CD14-positive monocyte (primary cell): ENCODE measurements around the gene RGPD3. TPM values are rescaled to one million over a fixed set of nuclear protein-coding genes. Genes with fewer than 3 reads are reported as not detected.
"Not testable (repeated sequence)": the region's sequence is repeated elsewhere in the genome, so short reads cannot be mapped to it uniquely, and the experiment has no call there.

Source experiments
- DNase-seq, 3 donors: peaks; one replicate each; pipeline ENCODE4 v3.0.0-alpha.2; 2011 to 2022
- H2AFZ ChIP-seq: 2 replicates; pipeline ENCODE4 v1.6.0; 2012; ENCODE audit warnings: mild to moderate bottlenecking, low read depth, low read length, inconsistent platforms; ENCODE audit not compliant: insufficient read depth, poor library complexity, severe bottlenecking
- H3K27ac ChIP-seq, 2 donors: 1 replicate in 1 of 2; 2 replicates in 1 of 2; pipeline ENCODE4 v1.5.1; 2012 to 2013; ENCODE audit warnings: low read length in 2 of 2, control low read depth in 1 of 2, inconsistent platforms in 1 of 2, low read depth in 1 of 2, mild to moderate bottlenecking in 1 of 2
- H3K27me3 ChIP-seq, 2 donors: one replicate each; pipeline versions ENCODE4 v1.6.0 to v1.6.1; 2011 to 2013; ENCODE audit warnings: low read length in 2 of 2; ENCODE audit not compliant: control insufficient read depth in 2 of 2, insufficient read depth in 2 of 2
- H3K36me3 ChIP-seq, 2 donors: replicated peaks in 1 of 2; 1 replicate in 1 of 2; 2 replicates in 1 of 2; pipeline versions ENCODE4 v1.5.1 to v1.6.1; 2012 to 2013; ENCODE audit warnings: low read length in 2 of 2, control low read depth in 1 of 2, inconsistent platforms in 1 of 2, mild to moderate bottlenecking in 1 of 2; ENCODE audit not compliant: insufficient read depth in 2 of 2, control insufficient read depth in 1 of 2
- H3K4me1 ChIP-seq, 2 donors: 1 replicate in 1 of 2; 2 replicates in 1 of 2; pipeline versions ENCODE4 v1.5.1 to v1.6.1; 2012 to 2013; ENCODE audit warnings: low read length in 2 of 2, control low read depth in 1 of 2, inconsistent platforms in 1 of 2, mild to moderate bottlenecking in 1 of 2, moderate library complexity in 1 of 2; ENCODE audit not compliant: insufficient read depth in 2 of 2, control insufficient read depth in 1 of 2
- H3K4me2 ChIP-seq: replicated peaks from 2 replicates; pipeline ENCODE3; 2012; ENCODE audit warnings: low read length, moderate library complexity, mild to moderate bottlenecking; ENCODE audit not compliant: poor library complexity, severe bottlenecking; ENCODE audit errors: extremely low read depth
- H3K4me3 ChIP-seq, 3 experiments: fragments of 200-600 bp in 1 of 3; sonication (generic) in 1 of 3; replicated peaks in 1 of 3; 1 replicate in 2 of 3; 2 replicates in 1 of 3; pipeline ENCODE4 v1.5.1; 2011 to 2013; ENCODE audit warnings: low read length in 3 of 3, mild to moderate bottlenecking in 3 of 3, control low read depth in 2 of 3, low read depth in 2 of 3, inconsistent platforms in 1 of 3, moderate library complexity in 1 of 3
- H3K79me2 ChIP-seq: 2 replicates; pipeline ENCODE4 v1.6.0; 2012; ENCODE audit warnings: mild to moderate bottlenecking, control low read depth, inconsistent platforms, low read length, moderate library complexity; ENCODE audit not compliant: insufficient read depth
- H3K9ac ChIP-seq: 2 replicates; pipeline ENCODE4 v1.6.0; 2017; ENCODE audit warnings: low read length, mild to moderate bottlenecking; ENCODE audit not compliant: insufficient read depth, poor library complexity, severe bottlenecking
- H3K9me3 ChIP-seq, 2 donors: replicated peaks in 1 of 2; 1 replicate in 1 of 2; 2 replicates in 1 of 2; pipeline versions ENCODE4 v1.5.1 to v1.6.1; 2012 to 2013; ENCODE audit warnings: low read length in 2 of 2, control low read depth in 1 of 2; ENCODE audit not compliant: control insufficient read depth in 1 of 2, insufficient read depth in 1 of 2
- H4K20me1 ChIP-seq: 2 replicates; pipeline ENCODE4 v1.6.0; 2012; ENCODE audit warnings: mild to moderate bottlenecking, low read length, control low read depth, moderate library complexity; ENCODE audit not compliant: insufficient read depth
- H3K27ac Mint-ChIP-seq, 7 donors: one replicate each; pipeline ENCODE4 v1.8.0; 2020; ENCODE audit warnings: mild to moderate bottlenecking in 7 of 7, mixed read lengths in 7 of 7, moderate library complexity in 6 of 7, inconsistent platforms in 2 of 7
- H3K27me3 Mint-ChIP-seq, 3 donors: one replicate each; pipeline ENCODE4 v1.8.0; 2021 to 2022; ENCODE audit warnings: low read depth in 3 of 3, mild to moderate bottlenecking in 3 of 3, mixed read lengths in 3 of 3, moderate library complexity in 3 of 3, inconsistent platforms in 1 of 3
- H3K36me3 Mint-ChIP-seq, 2 donors: one replicate each; pipeline ENCODE4 v1.8.0; 2020; ENCODE audit warnings: mixed read lengths in 2 of 2, inconsistent platforms in 1 of 2, mild to moderate bottlenecking in 1 of 2
- H3K4me1 Mint-ChIP-seq: one replicate; pipeline ENCODE4 v1.8.0; 2020; ENCODE audit warnings: mild to moderate bottlenecking, mixed read lengths
- H3K4me3 Mint-ChIP-seq, 2 donors: one replicate each; pipeline ENCODE4 v1.8.0; 2020; ENCODE audit warnings: mild to moderate bottlenecking in 2 of 2, mixed read lengths in 2 of 2, moderate library complexity in 1 of 2
- H3K9me3 Mint-ChIP-seq, 7 donors: one replicate each; pipeline ENCODE4 v1.8.0; 2020 to 2022; ENCODE audit warnings: mixed read lengths in 7 of 7, mild to moderate bottlenecking in 6 of 7, moderate library complexity in 6 of 7, inconsistent platforms in 2 of 7
- WGBS: methylation state at CpG from one replicate; pipeline ENCODE4 v1.1.5; 2013; ENCODE audit warnings: missing lambda C conversion rate; ENCODE audit not compliant: insufficient coverage; 5-methylcytosine and 5-hydroxymethylcytosine counted together
- intact Hi-C, 2 donors: fragments of 100-400 bp; cut with micrococcal nuclease; formaldehyde crosslinking; loops; one replicate each; pipeline versions ENCODE4 v1.15.0 to v1.15.1; 2023
- polyA plus RNA-seq, 3 donors: library from polyadenylated mRNA; depleted of rRNA in 1 of 3; unstranded in 2 of 3; stranded (reverse) in 1 of 3; fragments of 300-500 nt in 2 of 3; fragments of >200 nt in 1 of 3; fragmentation: Illumina TruSeq in 2 of 3; gene quantifications; 1 replicate in 2 of 3; 2 replicates in 1 of 3; pipeline ENCODE4 v1.2.3, GENCODE V29; 2012 to 2021

RGPD3 gene
- polyA plus RNA-seq, 3 donors: 0.25 TPM; not detected in 2

DNA sequence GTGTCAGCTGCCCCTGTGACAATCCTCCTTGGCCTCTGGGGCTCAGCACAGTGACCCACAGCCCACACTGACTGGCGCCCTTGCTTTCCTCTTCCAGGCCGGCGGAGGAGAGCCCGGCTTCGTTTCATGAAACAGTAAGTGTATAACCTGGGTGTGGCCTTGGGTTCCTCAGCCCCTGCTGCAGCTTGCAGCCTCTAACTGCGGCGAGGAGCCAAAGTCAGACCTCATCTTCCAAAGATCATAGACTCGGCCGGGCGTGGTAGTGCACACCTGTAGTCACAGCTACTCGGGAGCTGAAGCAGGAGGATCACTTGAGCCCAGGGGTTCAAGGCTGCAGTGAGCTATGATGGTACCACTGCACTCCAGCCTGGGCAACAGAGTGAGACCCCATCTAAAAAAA, 36.0 kb upstream of the RGPD3 start:
- DNase-seq, H3K4me3 ChIP-seq, H3K9me3 ChIP-seq, H3K4me1 ChIP-seq, H3K4me3 Mint-ChIP-seq, H3K27me3 Mint-ChIP-seq, H3K4me2 ChIP-seq, H2AFZ ChIP-seq, H3K36me3 ChIP-seq, H3K36me3 Mint-ChIP-seq, H3K27ac ChIP-seq, H3K4me1 Mint-ChIP-seq, H3K9me3 Mint-ChIP-seq, intact Hi-C loops, H3K79me2 ChIP-seq, H3K27me3 ChIP-seq, H3K9ac ChIP-seq, H4K20me1 ChIP-seq: not testable (repeated sequence)
- 100% methylated on average over 3 of the region's 11 CpGs for WGBS
- peak overlapping the region in 1 of 7 donors; percentile 41 for H3K27ac Mint-ChIP-seq

DNA sequence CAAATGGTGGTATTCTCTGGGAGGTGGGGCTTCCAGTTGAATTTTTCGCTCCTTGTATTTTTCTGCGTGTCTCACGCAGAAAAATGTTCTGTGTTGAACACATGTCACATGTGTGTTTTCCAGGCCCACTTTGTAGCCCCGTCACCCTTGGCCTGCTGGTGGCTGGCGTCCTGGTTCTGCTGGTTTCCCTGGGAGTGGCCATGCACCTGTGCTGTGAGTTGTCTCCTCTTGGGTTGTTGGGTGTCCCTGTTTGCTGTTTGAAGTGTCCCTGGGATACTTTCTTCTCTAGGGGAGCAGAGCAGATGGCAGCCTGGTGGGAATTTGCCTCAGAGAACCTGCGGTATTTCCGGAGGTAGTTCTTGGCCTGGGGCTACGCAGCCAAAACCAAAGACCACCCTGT, 34.1 kb upstream of the RGPD3 start:
- H3K27ac ChIP-seq, H3K27me3 ChIP-seq, H3K27ac Mint-ChIP-seq, H4K20me1 ChIP-seq, H3K4me3 Mint-ChIP-seq, H3K4me1 ChIP-seq, intact Hi-C loops, H3K9ac ChIP-seq, H3K9me3 ChIP-seq, H3K4me3 ChIP-seq, H3K4me2 ChIP-seq, H2AFZ ChIP-seq, H3K9me3 Mint-ChIP-seq, DNase-seq, H3K27me3 Mint-ChIP-seq, H3K79me2 ChIP-seq, H3K36me3 ChIP-seq, H3K4me1 Mint-ChIP-seq, H3K36me3 Mint-ChIP-seq: not testable (repeated sequence)
- WGBS: 100% methylated on average over 2 of the region's 8 CpGs

- H3K9me3 ChIP-seq, H3K27me3 Mint-ChIP-seq, intact Hi-C loops, H3K36me3 ChIP-seq, H3K4me1 Mint-ChIP-seq, H3K9me3 Mint-ChIP-seq, H3K27me3 ChIP-seq, H3K4me3 Mint-ChIP-seq, H2AFZ ChIP-seq, H3K4me3 ChIP-seq, H3K36me3 Mint-ChIP-seq, H3K4me1 ChIP-seq, H3K4me2 ChIP-seq, H3K9ac ChIP-seq, H3K27ac ChIP-seq, DNase-seq, H3K79me2 ChIP-seq, H3K27ac Mint-ChIP-seq, H4K20me1 ChIP-seq: not testable (repeated sequence)
- whole genome bisulfite sequencing: no CpG with 5 or more reads among the region's 7 CpGs
Measured at GRCh38 chr2:106500350-106500749, 32.1 kb upstream of the RGPD3 start.

GRCh38 chr2:106498549-106498948, 30.3 kb upstream of the RGPD3 start:
- intact Hi-C loops, H3K4me2 ChIP-seq, H3K36me3 Mint-ChIP-seq, H3K27me3 ChIP-seq, H3K4me3 Mint-ChIP-seq, H3K9me3 ChIP-seq, H3K79me2 ChIP-seq, H3K4me1 Mint-ChIP-seq, H2AFZ ChIP-seq, H3K36me3 ChIP-seq, H3K9me3 Mint-ChIP-seq, H3K27ac Mint-ChIP-seq, H3K4me3 ChIP-seq, DNase-seq, H3K27ac ChIP-seq, H3K9ac ChIP-seq, H3K27me3 Mint-ChIP-seq, H4K20me1 ChIP-seq, H3K4me1 ChIP-seq: not testable (repeated sequence)
- WGBS: 78% methylated on average over 1 of the region's 1 CpG
